ENCODE measurements around the gene MCF2L. TPM values are rescaled to one million over a fixed set of nuclear protein-coding genes. Genes with fewer than 3 reads are reported as not detected.

Gene MCF2L
- total and polyA plus RNA-seq, 10 of the 15 experiments (the other 5 are each of a cell fraction or from before 2014, with no cell fraction given): 0.06 to 1.1 (median 0.21) TPM; not detected in 2

DNA sequence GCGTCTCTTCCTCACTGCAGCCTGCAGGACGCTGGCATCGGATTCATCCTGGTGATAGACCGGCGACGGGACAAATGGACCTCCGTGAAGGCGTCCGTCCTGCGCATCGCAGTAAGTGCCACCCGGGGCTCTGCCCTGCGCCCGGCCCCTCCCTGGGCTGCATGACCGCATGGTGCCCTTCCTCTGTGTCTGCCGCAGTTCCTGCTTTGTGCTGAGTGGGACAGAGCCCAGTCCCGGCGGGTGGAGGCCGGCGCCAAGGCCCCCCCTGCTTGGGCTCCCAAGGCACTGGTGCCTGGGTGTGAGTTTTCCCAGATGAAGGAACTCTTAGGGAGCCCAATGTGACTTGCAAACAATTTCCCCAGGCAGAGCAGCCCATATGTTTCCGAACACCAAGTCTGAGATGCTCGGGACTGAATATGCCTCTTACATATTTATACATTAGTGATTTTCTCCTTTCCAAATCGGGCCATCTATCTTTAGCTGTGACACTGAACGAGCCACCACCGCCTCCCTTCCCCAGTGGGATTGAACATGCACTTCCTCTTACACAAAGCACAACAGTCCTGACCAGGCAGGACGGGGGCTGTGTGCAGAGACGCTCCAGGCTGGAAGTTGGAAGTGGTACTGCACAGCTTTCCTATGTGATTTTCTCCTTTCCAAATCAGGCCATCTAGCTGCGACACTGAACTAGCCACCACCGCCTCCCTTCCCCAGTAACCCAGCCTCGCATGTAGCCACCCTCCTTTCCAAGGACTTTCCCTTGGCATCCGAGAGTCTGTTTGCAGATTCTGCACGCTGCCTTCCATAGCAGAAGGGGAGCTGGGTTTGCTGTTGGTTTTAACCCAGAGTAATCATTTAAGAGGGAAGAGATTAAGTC, 76.5 kb downstream of the MCF2L start:
- Histone ChIP-seq H2AFZ (ENCODE audit: control insufficient read depth, low read depth, low read length) (no peak overlapping the region), H3K4me2 (ENCODE audit: control insufficient read depth, insufficient read depth) (no peak overlapping the region), H3K79me2 (ENCODE audit: control insufficient read depth, insufficient read depth, low read length) (no peaks in the 10 kb centered on the region), H3K9ac (ENCODE audit: control insufficient read depth, insufficient read depth, low read length) (no peak overlapping the region), H3K27ac (ENCODE audit: control insufficient read depth, insufficient read depth) (no peak overlapping the region), H3K27me3 (replicated peaks in 1 of 2; ENCODE audit: control insufficient read depth in 2 of 2, insufficient read depth in 2 of 2, low read length in 1 of 2) (no peaks in the 10 kb centered on the region), H3K4me1 (ENCODE audit: control insufficient read depth, insufficient read depth, low read length) (no peaks in the 10 kb centered on the region), H3K4me3 (no peak overlapping the region), H3K36me3 (ENCODE audit: control insufficient read depth in 2 of 2, insufficient read depth in 2 of 2, low read length in 1 of 2) (no peaks in the 10 kb centered on the region), H4K20me1 (ENCODE audit: control insufficient read depth, insufficient read depth) (no peaks in the 10 kb centered on the region), H3K9me3 (replicated peaks; ENCODE audit: control insufficient read depth, insufficient read depth, low read length) (no peaks in the 10 kb centered on the region)
- no peak for FAIRE-seq
- ChIA-PET POLR2A (no interaction called here), SMC1A (ENCODE audit: uncharacterized antibody, unreplicated experiment) (no interaction called here), RAD21 (ENCODE audit: unreplicated experiment) (no interaction called here), CTCF (no interaction called here)
- 50% methylated on average over 32 of the region's 32 CpGs for WGBS (ENCODE audit: insufficient coverage, insufficient replicate concordance, low lambda C conversion rate, missing lambda C conversion rate)
- TF ChIP-seq RUNX3 (IDR thresholded peaks at IDR 0.05; ENCODE audit: low read length): no peak
- no peak for TF ChIP-seq ATF7 (IDR thresholded peaks at IDR 0.05; ENCODE audit: low read depth)
- TF ChIP-seq BMI1 (IDR thresholded peaks at IDR 0.05; ENCODE audit: borderline replicate concordance): no peak
- no peak for TF ChIP-seq SP1 (IDR thresholded peaks at IDR 0.05; ENCODE audit: low read depth, low read length)
- TF ChIP-seq TCF12 (IDR thresholded peaks at IDR 0.05; ENCODE audit: low read depth, low read length): no peak
- DNase-seq (ENCODE audit: low read depth, low spot score): no peak
- BruUV-seq (replicated peaks): no TSS peak
- no peak for ATAC-seq
- intact Hi-C loops (cut with micrococcal nuclease; ENCODE audit: unreplicated experiment): no loop called here
- in situ Hi-C loops (cut with MboI): no loop called here

GRCh38 chr13:113046128-113046882, 77.3 kb downstream of the MCF2L start:
- intact Hi-C loops (cut with micrococcal nuclease; ENCODE audit: unreplicated experiment) (no loop called here), in situ Hi-C loops (cut with MboI) (no loop called here)
- ChIA-PET POLR2A (no interaction called here), SMC1A (ENCODE audit: uncharacterized antibody, unreplicated experiment) (no interaction called here), RAD21 (ENCODE audit: unreplicated experiment) (no interaction called here), CTCF (no interaction called here)
- no peaks in the 10 kb centered on the region for H3K27me3 ChIP-seq (replicated peaks in 1 of 2; ENCODE audit: control insufficient read depth in 2 of 2, insufficient read depth in 2 of 2, low read length in 1 of 2)
- DNase-seq (ENCODE audit: low read depth, low spot score) (no peak), ATAC-seq (no peak), FAIRE-seq (no peak)
- no peak overlapping the region for H3K9ac ChIP-seq (ENCODE audit: control insufficient read depth, insufficient read depth, low read length)
- H3K36me3 ChIP-seq (ENCODE audit: control insufficient read depth in 2 of 2, insufficient read depth in 2 of 2, low read length in 1 of 2): no peaks in the 10 kb centered on the region
- H3K9me3 ChIP-seq (replicated peaks; ENCODE audit: control insufficient read depth, insufficient read depth, low read length): no peaks in the 10 kb centered on the region
- no peak overlapping the region for H3K4me3 ChIP-seq
- H3K27ac ChIP-seq (ENCODE audit: control insufficient read depth, insufficient read depth): no peak overlapping the region
- H3K4me1 ChIP-seq (ENCODE audit: control insufficient read depth, insufficient read depth, low read length): no peaks in the 10 kb centered on the region
- no peaks in the 10 kb centered on the region for H4K20me1 ChIP-seq (ENCODE audit: control insufficient read depth, insufficient read depth)
- H3K79me2 ChIP-seq (ENCODE audit: control insufficient read depth, insufficient read depth, low read length): no peaks in the 10 kb centered on the region
- no peak overlapping the region for H3K4me2 ChIP-seq (ENCODE audit: control insufficient read depth, insufficient read depth)
- BruUV-seq (replicated peaks): no TSS peak
- WGBS (ENCODE audit: insufficient coverage, insufficient replicate concordance, low lambda C conversion rate, missing lambda C conversion rate): 49% methylated on average over 30 of the region's 30 CpGs
- H2AFZ ChIP-seq (ENCODE audit: control insufficient read depth, low read depth, low read length): no peak overlapping the region
- no peak for TF ChIP-seq RB1 (IDR thresholded peaks at IDR 0.05; ENCODE audit: borderline replicate concordance)
- TF ChIP-seq, protein P1, sequence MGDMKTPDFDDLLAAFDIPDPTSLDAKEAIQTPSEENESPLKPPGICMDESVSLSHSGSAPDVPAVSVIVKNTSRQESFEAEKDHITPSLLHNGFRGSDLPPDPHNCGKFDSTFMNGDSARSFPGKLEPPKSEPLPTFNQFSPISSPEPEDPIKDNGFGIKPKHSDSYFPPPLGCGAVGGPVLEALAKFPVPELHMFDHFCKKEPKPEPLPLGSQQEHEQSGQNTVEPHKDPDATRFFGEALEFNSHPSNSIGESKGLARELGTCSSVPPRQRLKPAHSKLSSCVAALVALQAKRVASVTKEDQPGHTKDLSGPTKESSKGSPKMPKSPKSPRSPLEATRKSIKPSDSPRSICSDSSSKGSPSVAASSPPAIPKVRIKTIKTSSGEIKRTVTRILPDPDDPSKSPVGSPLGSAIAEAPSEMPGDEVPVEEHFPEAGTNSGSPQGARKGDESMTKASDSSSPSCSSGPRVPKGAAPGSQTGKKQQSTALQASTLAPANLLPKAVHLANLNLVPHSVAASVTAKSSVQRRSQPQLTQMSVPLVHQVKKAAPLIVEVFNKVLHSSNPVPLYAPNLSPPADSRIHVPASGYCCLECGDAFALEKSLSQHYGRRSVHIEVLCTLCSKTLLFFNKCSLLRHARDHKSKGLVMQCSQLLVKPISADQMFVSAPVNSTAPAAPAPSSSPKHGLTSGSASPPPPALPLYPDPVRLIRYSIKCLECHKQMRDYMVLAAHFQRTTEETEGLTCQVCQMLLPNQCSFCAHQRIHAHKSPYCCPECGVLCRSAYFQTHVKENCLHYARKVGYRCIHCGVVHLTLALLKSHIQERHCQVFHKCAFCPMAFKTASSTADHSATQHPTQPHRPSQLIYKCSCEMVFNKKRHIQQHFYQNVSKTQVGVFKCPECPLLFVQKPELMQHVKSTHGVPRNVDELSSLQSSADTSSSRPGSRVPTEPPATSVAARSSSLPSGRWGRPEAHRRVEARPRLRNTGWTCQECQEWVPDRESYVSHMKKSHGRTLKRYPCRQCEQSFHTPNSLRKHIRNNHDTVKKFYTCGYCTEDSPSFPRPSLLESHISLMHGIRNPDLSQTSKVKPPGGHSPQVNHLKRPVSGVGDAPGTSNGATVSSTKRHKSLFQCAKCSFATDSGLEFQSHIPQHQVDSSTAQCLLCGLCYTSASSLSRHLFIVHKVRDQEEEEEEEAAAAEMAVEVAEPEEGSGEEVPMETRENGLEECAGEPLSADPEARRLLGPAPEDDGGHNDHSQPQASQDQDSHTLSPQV (IDR thresholded peaks at IDR 0.05): no peak
- no peak for TF ChIP-seq TBL1XR1 (IDR thresholded peaks at IDR 0.05; ENCODE audit: low read depth, low read length)
- no peak for TF ChIP-seq PML (IDR thresholded peaks at IDR 0.05; ENCODE audit: low read length)
- TF ChIP-seq CEBPB (IDR thresholded peaks at IDR 0.05; ENCODE audit: borderline replicate concordance in 1 of 2, low read depth in 2 of 2, low read length in 2 of 2): no peak
- TF ChIP-seq NRF1 (conservative IDR thresholded peaks at IDR 0.05; ENCODE audit: low read depth, low read length): no peak
